ENCODE results near the gene PMPCA.

- TF ChIP-seq EZH2phosphoT487 (IDR thresholded peaks at IDR 0.05; ENCODE audit: low read depth) (no peak), CTCF (IDR thresholded peaks at IDR 0.05; ENCODE audit: low read depth, low read length) (no peak)
Measured at GRCh38 chr9:136372006-136372405, 38.5 kb upstream of the PMPCA start.

All from OCI-LY3 (cell line).